ENCODE data around the gene DNAJC16. TPM values are rescaled to one million over a fixed set of nuclear protein-coding genes. Genes with fewer than 3 reads are reported as not detected.

Gene DNAJC16
- total and polyA plus RNA-seq, 5 donors = 5.4 to 22.6 (median 18.3) TPM

DNA sequence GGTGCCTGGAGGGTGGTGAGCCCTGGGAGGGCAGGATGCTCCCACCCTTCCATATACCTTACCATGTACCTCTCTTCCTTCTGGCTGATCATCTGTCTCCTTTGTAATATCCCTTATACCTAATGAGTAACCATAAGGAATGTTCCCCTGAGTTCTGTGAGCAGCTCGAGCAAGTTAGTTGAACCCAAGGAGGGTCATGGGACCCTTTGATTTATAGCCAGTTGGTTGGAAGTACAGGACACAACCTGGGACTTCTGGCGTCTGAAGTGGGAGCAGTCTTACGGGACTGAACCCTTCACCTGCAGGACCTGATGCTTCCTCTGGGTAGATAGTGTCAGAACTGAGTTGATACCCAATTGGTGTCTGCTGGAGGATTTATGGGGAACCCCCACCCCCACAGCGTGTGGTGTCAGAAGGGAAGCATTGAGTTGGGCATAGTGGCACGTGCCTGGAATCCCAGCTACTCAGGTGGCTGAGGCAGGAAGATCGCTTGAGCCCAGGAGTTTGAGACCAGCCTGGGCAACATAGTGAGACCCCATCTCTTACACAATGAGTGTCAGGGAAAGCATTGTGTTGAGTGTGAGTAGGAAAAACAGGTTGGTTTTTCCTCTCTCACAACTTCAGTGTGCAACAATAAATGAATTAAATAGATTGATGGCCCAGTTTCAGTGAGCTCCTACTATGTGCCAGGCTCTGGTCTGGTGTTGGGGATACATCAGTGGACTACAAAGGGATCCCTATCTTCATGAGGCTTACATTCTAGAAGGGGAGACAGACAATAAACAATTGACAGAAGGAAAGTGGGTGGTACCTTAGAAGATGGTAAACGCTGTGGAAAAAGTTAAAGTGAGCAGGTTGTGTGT, 16.0 kb downstream of the DNAJC16 start:
- H3K27me3 ChIP-seq (ENCODE audit: control insufficient read depth, insufficient read depth) = no peaks in the 10 kb centered on the region
- intact Hi-C loops (cut with DNase I) = no loop called here
- no peak overlapping the region for H3K27ac ChIP-seq (ENCODE audit: low read length)
- no peak overlapping the region for H3K4me3 ChIP-seq (ENCODE audit: low read length)
- no peaks in the 10 kb centered on the region for H3K9me3 ChIP-seq (ENCODE audit: control insufficient read depth, low read length)
- DNase-seq = no peak
- ATAC-seq = peak in 1 of 2 donors; percentile 14
- no peaks in the 10 kb centered on the region for H3K4me1 ChIP-seq (ENCODE audit: control insufficient read depth, insufficient read depth, low read length)
- WGBS = 81% methylated on average over 7 of the region's 7 CpGs

- H3K27ac ChIP-seq (ENCODE audit: low read length) = no peak overlapping the region
- ATAC-seq = no peak
- intact Hi-C loops (cut with DNase I) = no loop called here
- H3K4me1 ChIP-seq (ENCODE audit: control insufficient read depth, insufficient read depth, low read length) = no peaks in the 10 kb centered on the region
- H3K9me3 ChIP-seq (ENCODE audit: control insufficient read depth, low read length) = no peaks in the 10 kb centered on the region
- H3K4me3 ChIP-seq (ENCODE audit: low read length) = no peak overlapping the region
- no peak for DNase-seq
- 85% methylated on average over 5 of the region's 5 CpGs for WGBS
- H3K27me3 ChIP-seq (ENCODE audit: control insufficient read depth, insufficient read depth) = no peaks in the 10 kb centered on the region
Observed at GRCh38 chr1:15543251-15543588, 16.6 kb downstream of the DNAJC16 start.

DNA sequence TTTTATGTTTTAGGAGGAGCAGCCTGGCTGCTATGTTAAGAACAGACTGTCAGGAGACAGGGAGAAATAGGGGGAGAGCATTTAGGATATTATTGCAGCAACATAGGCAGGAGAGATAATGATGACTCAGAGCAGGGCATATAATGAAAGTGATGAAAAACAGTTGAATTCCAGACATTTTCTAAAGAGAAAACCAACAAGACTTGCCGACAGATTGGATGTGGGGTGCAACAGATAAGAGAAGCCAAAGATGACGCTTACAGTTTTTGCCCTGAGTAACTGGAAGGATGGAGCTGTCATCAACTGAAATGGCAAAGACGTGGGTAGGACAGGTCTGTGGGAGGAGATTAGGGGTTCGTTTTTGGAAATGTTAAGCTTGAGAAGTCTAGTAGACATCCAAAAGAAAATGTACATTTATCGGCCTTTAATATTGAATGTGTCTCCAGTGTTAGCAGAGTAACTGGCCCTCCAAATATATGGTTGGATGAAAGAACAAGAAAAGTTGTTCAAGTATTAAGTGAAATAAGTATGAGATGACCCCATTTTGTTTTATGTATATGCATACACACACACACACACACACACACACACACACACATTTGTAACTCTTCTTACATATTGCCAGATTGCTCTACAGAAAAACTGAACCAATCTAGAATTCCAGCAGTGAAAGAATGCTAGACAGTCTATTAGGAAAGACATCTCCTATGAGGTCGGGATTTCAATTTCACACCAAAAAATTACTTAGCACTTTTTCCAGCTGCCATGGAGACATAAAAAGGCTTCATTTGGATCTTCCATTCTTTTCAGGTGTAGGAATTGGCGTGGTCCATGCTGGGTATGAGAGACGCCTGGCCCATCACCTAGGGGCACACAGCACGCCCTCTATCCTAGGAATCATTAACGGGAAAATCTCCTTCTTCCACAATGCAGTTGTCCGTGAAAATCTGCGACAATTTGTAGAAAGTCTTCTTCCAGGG, 17.2 kb downstream of the DNAJC16 start:
- no peak for DNase-seq
- Histone ChIP-seq H3K27me3 (ENCODE audit: control insufficient read depth, insufficient read depth) (no peaks in the 10 kb centered on the region), H3K4me1 (ENCODE audit: control insufficient read depth, insufficient read depth, low read length) (no peaks in the 10 kb centered on the region), H3K9me3 (ENCODE audit: control insufficient read depth, low read length) (no peaks in the 10 kb centered on the region), H3K4me3 (ENCODE audit: low read length) (no peak overlapping the region), H3K27ac (ENCODE audit: low read length) (no peak overlapping the region)
- no peak for ATAC-seq
- 80% methylated on average over 12 of the region's 12 CpGs for WGBS
- intact Hi-C loops (cut with DNase I) = no loop called here

- intact Hi-C loops (cut with DNase I) = no loop called here
- ATAC-seq = no peak
- H3K27me3 ChIP-seq (ENCODE audit: control insufficient read depth, insufficient read depth) = no peaks in the 10 kb centered on the region
- no peaks in the 10 kb centered on the region for H3K9me3 ChIP-seq (ENCODE audit: control insufficient read depth, low read length)
- WGBS = 93% methylated on average over 2 of the region's 2 CpGs
- no peak overlapping the region for H3K4me3 ChIP-seq (ENCODE audit: low read length)
- no peak overlapping the region for H3K27ac ChIP-seq (ENCODE audit: low read length)
- no peak for DNase-seq
- no peaks in the 10 kb centered on the region for H3K4me1 ChIP-seq (ENCODE audit: control insufficient read depth, insufficient read depth, low read length)
Observed at GRCh38 chr1:15546641-15547040, 20.0 kb downstream of the DNAJC16 start.

- no peaks in the 10 kb centered on the region for H3K27me3 ChIP-seq (ENCODE audit: control insufficient read depth, insufficient read depth)
- 73% methylated on average over 6 of the region's 6 CpGs for WGBS
- no peak overlapping the region for H3K27ac ChIP-seq (ENCODE audit: low read length)
- no peaks in the 10 kb centered on the region for H3K9me3 ChIP-seq (ENCODE audit: control insufficient read depth, low read length)
- H3K4me3 ChIP-seq (ENCODE audit: low read length) = no peak overlapping the region
- no peaks in the 10 kb centered on the region for H3K4me1 ChIP-seq (ENCODE audit: control insufficient read depth, insufficient read depth, low read length)
- intact Hi-C loops (cut with DNase I) = no loop called here
- no peak for DNase-seq
- ATAC-seq = no peak
Observed at GRCh38 chr1:15550573-15550972, 23.9 kb downstream of the DNAJC16 start.

- DNase-seq (no peak), ATAC-seq (no peak)
- no peaks in the 10 kb centered on the region for H3K4me1 ChIP-seq (ENCODE audit: control insufficient read depth, insufficient read depth, low read length)
- intact Hi-C loops (cut with DNase I) = no loop called here
- no peaks in the 10 kb centered on the region for H3K9me3 ChIP-seq (ENCODE audit: control insufficient read depth, low read length)
- 86% methylated on average over 2 of the region's 2 CpGs for WGBS
- no peaks in the 10 kb centered on the region for H3K27me3 ChIP-seq (ENCODE audit: control insufficient read depth, insufficient read depth)
- H3K4me3 ChIP-seq (ENCODE audit: low read length) = no peak overlapping the region
- H3K27ac ChIP-seq (ENCODE audit: low read length) = no peak overlapping the region
Observed at GRCh38 chr1:15557008-15557407, 30.4 kb downstream of the DNAJC16 start.

GRCh38 chr1:15557594-15557993, 30.9 kb downstream of the DNAJC16 start:
- ATAC-seq (no peak), DNase-seq (no peak)
- intact Hi-C loops (cut with DNase I) = no loop called here
- H3K4me1 ChIP-seq (ENCODE audit: control insufficient read depth, insufficient read depth, low read length) = no peaks in the 10 kb centered on the region
- 94% methylated on average over 2 of the region's 2 CpGs for WGBS
- H3K9me3 ChIP-seq (ENCODE audit: control insufficient read depth, low read length) = no peaks in the 10 kb centered on the region
- H3K27me3 ChIP-seq (ENCODE audit: control insufficient read depth, insufficient read depth) = no peaks in the 10 kb centered on the region
- no peak overlapping the region for H3K27ac ChIP-seq (ENCODE audit: low read length)
- no peak overlapping the region for H3K4me3 ChIP-seq (ENCODE audit: low read length)

DNA sequence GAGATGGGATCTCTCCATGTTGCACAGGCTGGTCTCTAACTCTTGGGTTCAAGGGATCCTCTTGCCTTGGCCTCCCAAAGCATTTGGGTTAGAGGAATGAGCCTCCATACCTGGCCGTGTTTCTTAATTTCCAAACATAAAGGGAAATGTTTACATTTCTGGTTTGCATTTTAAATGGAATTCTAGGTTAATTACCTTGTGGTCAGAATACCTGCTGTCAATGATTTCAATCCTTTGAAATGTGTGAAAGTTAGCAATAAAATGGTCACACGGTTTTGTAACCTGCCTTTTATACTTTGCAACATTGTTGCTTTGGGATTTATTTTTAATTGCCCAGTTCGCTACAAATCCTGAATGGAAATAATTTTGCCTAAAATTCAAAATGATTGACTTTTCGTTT, 31.9 kb downstream of the DNAJC16 start:
- intact Hi-C loops (cut with DNase I) = no loop called here
- no peak for DNase-seq
- H3K4me1 ChIP-seq (ENCODE audit: control insufficient read depth, insufficient read depth, low read length) = no peaks in the 10 kb centered on the region
- ATAC-seq = no peak
- no peak overlapping the region for H3K4me3 ChIP-seq (ENCODE audit: low read length)
- H3K27ac ChIP-seq (ENCODE audit: low read length) = no peak overlapping the region
- 93% methylated on average over 4 of the region's 4 CpGs for WGBS
- no peaks in the 10 kb centered on the region for H3K9me3 ChIP-seq (ENCODE audit: control insufficient read depth, low read length)
- no peaks in the 10 kb centered on the region for H3K27me3 ChIP-seq (ENCODE audit: control insufficient read depth, insufficient read depth)

DNA sequence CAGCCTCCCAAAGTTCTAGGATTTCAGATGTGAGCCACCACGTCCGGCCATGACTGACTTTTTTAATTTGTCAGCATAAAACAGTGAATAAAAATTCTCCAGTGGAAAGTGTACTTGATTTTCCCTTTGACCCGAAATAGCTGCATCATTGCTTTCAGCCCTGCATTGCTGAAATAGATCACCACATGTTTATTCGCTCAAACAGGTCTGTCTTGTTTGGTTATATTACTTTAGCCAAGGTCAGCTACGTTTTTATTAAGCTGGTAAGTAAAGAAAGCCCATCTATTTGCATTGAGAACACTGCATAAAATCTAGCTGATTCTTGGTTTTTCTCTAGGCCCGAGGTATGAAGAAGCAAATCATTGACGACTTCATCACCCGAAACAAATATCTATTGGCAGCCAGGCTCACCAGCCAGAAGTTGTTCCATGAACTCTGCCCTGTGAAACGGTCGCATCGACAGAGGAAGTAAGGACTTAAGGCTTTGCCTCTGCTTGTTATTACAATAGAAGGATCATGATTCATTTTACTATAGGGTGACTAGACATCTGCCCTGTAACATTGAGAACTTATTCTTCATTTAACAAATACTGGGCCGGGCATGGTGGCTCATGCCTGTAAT, 32.7 kb downstream of the DNAJC16 start:
- H3K27ac ChIP-seq (ENCODE audit: low read length) = no peak overlapping the region
- 94% methylated on average over 12 of the region's 12 CpGs for WGBS
- no peak for ATAC-seq
- DNase-seq = no peak
- H3K9me3 ChIP-seq (ENCODE audit: control insufficient read depth, low read length) = no peaks in the 10 kb centered on the region
- H3K4me1 ChIP-seq (ENCODE audit: control insufficient read depth, insufficient read depth, low read length) = no peaks in the 10 kb centered on the region
- intact Hi-C loops (cut with DNase I) = no loop called here
- H3K4me3 ChIP-seq (ENCODE audit: low read length) = no peak overlapping the region
- H3K27me3 ChIP-seq (ENCODE audit: control insufficient read depth, insufficient read depth) = no peaks in the 10 kb centered on the region

GRCh38 chr1:15568387-15569073, 41.9 kb downstream of the DNAJC16 start:
- H3K27ac ChIP-seq (ENCODE audit: low read length) = no peak overlapping the region
- intact Hi-C loops (cut with DNase I) = no loop called here
- no peaks in the 10 kb centered on the region for H3K4me1 ChIP-seq (ENCODE audit: control insufficient read depth, insufficient read depth, low read length)
- 85% methylated on average over 18 of the region's 18 CpGs for WGBS
- no peak for DNase-seq
- peak in 1 of 2 donors; percentile 22 for ATAC-seq
- H3K27me3 ChIP-seq (ENCODE audit: control insufficient read depth, insufficient read depth) = no peaks in the 10 kb centered on the region
- no peak overlapping the region for H3K4me3 ChIP-seq (ENCODE audit: low read length)
- no peaks in the 10 kb centered on the region for H3K9me3 ChIP-seq (ENCODE audit: control insufficient read depth, low read length)
